Adrenal gland (tissue), 5 donors: Measurements from ENCODE around the gene ARRB2.

Experiments used
- CTCF ChIP-seq, 6 experiments: fragments of 450-650 bp in 4 of 6; fragments of 200-600 bp in 2 of 6; sonication (generic) in 1 of 6; IDR thresholded peaks; 1 replicate in 5 of 6; 2 replicates in 1 of 6; pipeline versions ENCODE4 v1.5.1 to v1.8.0; 2016 to 2021; ENCODE audit warnings: antibody characterized with exemption in 6 of 6, mild to moderate bottlenecking in 2 of 6, moderate library complexity in 1 of 6
- POLR2A ChIP-seq, 2 donors: fragments of 450-650 bp; IDR thresholded peaks; one replicate each; pipeline ENCODE4 v1.6.1; 2017; ENCODE audit warnings: antibody characterized with exemption in 2 of 2, mild to moderate bottlenecking in 2 of 2, moderate library complexity in 1 of 2
- donor health status: DM: no; HTN: no; CAD: no.

GRCh38 chr17:4742133-4742532 is 31.7 kb downstream of the ARRB2 start:
- TF ChIP-seq CTCF (IDR thresholded peaks at IDR 0.05) (no peak), POLR2A (IDR thresholded peaks at IDR 0.05) (no peak)
